ENCODE measurements around the gene DUSP3.
"Not testable (repeated sequence)": the region's sequence is repeated elsewhere in the genome, so short reads cannot be mapped to it uniquely, and the experiment has no call there.

GRCh38 chr17:43792668-43793067 lies 13.9 kb upstream of the DUSP3 start:
- TF ChIP-seq CTCF, EP300 (IDR thresholded peaks at IDR 0.05): not testable (repeated sequence)
